GM23338 (cell line): ENCODE data around the gene OR51T1. TPM values are rescaled to one million over a fixed set of nuclear protein-coding genes. Genes with fewer than 3 reads are reported as not detected.

Experiments
- ATAC-seq: fragments of 200-7000 bp; cut with Tn5 transposase; 3 replicates; pipeline ENCODE4 v1.9.1; 2020
- DNase-seq: peaks from one replicate; pipeline ENCODE4 v3.0.0-alpha.2; 2015; ENCODE audit warnings: low spot score
- H2AFZ ChIP-seq: fragments of 200-600 bp; sonication (generic); 2 replicates; pipeline ENCODE4 v1.8.0; 2016; ENCODE audit warnings: antibody characterized with exemption, mild to moderate bottlenecking, moderate library complexity
- H3F3A ChIP-seq: fragments of 200-600 bp; sonication (generic); replicated peaks from 2 replicates; pipeline ENCODE4 v1.8.0; 2017; ENCODE audit warnings: antibody characterized with exemption, mixed run types, low read depth
- H3K27ac ChIP-seq: fragments of 200-600 bp; sonication (generic); 2 replicates; pipeline ENCODE4 v1.6.1; 2016; ENCODE audit warnings: low read depth
- H3K27me3 ChIP-seq: fragments of 200-600 bp; sonication (generic); 2 replicates; pipeline ENCODE4 v1.8.0; 2016; ENCODE audit warnings: mild to moderate bottlenecking, mixed run types, moderate library complexity; ENCODE audit not compliant: insufficient read depth
- H3K36me3 ChIP-seq: fragments of 200-600 bp; sonication (generic); 2 replicates; pipeline ENCODE4 v1.8.0; 2016; ENCODE audit warnings: mild to moderate bottlenecking; ENCODE audit not compliant: insufficient read depth
- H3K4me1 ChIP-seq: fragments of 200-600 bp; sonication (generic); 2 replicates; pipeline ENCODE4 v1.8.0; 2016; ENCODE audit warnings: mild to moderate bottlenecking, moderate library complexity; ENCODE audit not compliant: insufficient read depth
- H3K4me2 ChIP-seq: fragments of 200-600 bp; sonication (generic); 2 replicates; pipeline ENCODE4 v1.7.1; 2017; ENCODE audit warnings: mixed run types
- H3K4me3 ChIP-seq: fragments of 200-600 bp; sonication (generic); 2 replicates; pipeline ENCODE4 v1.6.1; 2016; ENCODE audit warnings: mixed run types
- H3K79me2 ChIP-seq: fragments of 200-600 bp; sonication (generic); replicated peaks from 2 replicates; pipeline ENCODE4 v1.8.0; 2017; ENCODE audit warnings: mild to moderate bottlenecking; ENCODE audit not compliant: insufficient read depth
- H3K9me2 ChIP-seq: fragments of 200-600 bp; sonication (generic); 2 replicates; pipeline ENCODE4 v1.8.0; 2017; ENCODE audit not compliant: insufficient read depth
- H4K20me1 ChIP-seq: fragments of 200-600 bp; sonication (generic); replicated peaks from 2 replicates; pipeline ENCODE4 v1.8.0; 2017; ENCODE audit warnings: mild to moderate bottlenecking; ENCODE audit not compliant: insufficient read depth
- H3K27ac Mint-ChIP-seq: 2 replicates; pipeline ENCODE4 v1.8.0; 2020; ENCODE audit warnings: inconsistent platforms, mild to moderate bottlenecking, moderate library complexity, mixed read lengths
- H3K27me3 Mint-ChIP-seq: 3 replicates; pipeline ENCODE4 v1.8.0; 2022; ENCODE audit warnings: low read depth, mild to moderate bottlenecking, moderate library complexity, mixed read lengths, inconsistent platforms; ENCODE audit not compliant: insufficient read depth, poor library complexity
- H3K36me3 Mint-ChIP-seq: 3 replicates; pipeline ENCODE4 v1.8.0; 2021; ENCODE audit warnings: low read depth, mild to moderate bottlenecking, inconsistent platforms, moderate library complexity, mixed read lengths
- H3K4me1 Mint-ChIP-seq: 3 replicates; pipeline ENCODE4 v1.8.0; 2020; ENCODE audit warnings: mild to moderate bottlenecking, inconsistent platforms, mixed read lengths
- H3K4me3 Mint-ChIP-seq: 3 replicates; pipeline ENCODE4 v1.8.0; 2021; ENCODE audit warnings: moderate library complexity, mild to moderate bottlenecking, inconsistent platforms, mixed read lengths
- H3K9me3 Mint-ChIP-seq: 3 replicates; pipeline ENCODE4 v1.8.0; 2020; ENCODE audit warnings: moderate library complexity, mild to moderate bottlenecking, inconsistent platforms, mixed read lengths
- CREB1 ChIP-seq: fragments of 250-450 bp; sonication (Bioruptor Pico); IDR thresholded peaks from 2 replicates; pipeline ENCODE4 v1.5.0; 2020; ENCODE audit warnings: low read depth, mild to moderate bottlenecking, moderate library complexity
- CTCF ChIP-seq, 2 experiments: fragments of 200-600 bp in 1 of 2; sonication (generic) in 1 of 2; conservative IDR thresholded peaks; 2 replicates each; pipeline versions ENCODE4 v1.5.1 to v1.6.1; 2016 to 2017; ENCODE audit warnings: antibody characterized with exemption in 2 of 2, low read depth in 2 of 2, mild to moderate bottlenecking in 2 of 2, moderate library complexity in 1 of 2
- ETS1 ChIP-seq: IDR thresholded peaks from 2 replicates; pipeline ENCODE4 v1.6.1; 2016; ENCODE audit warnings: antibody characterized with exemption
- EZH2 ChIP-seq: fragments of 200-600 bp; sonication (generic); IDR thresholded peaks from one replicate; pipeline ENCODE4 v1.8.0; 2017; ENCODE audit warnings: antibody characterized with exemption, mild to moderate bottlenecking, low read depth; ENCODE audit not compliant: unreplicated experiment
- EZH2phosphoT487 ChIP-seq: fragments of 200-600 bp; sonication (generic); IDR thresholded peaks from one replicate; pipeline ENCODE4 v1.8.1; 2018; ENCODE audit warnings: antibody characterized with exemption; ENCODE audit not compliant: unreplicated experiment
- JUNB ChIP-seq: IDR thresholded peaks from one replicate; pipeline ENCODE4 v1.6.1; 2016; ENCODE audit warnings: antibody characterized with exemption; ENCODE audit not compliant: unreplicated experiment
- NANOG ChIP-seq: IDR thresholded peaks from 2 replicates; pipeline ENCODE4 v1.6.1; 2016; ENCODE audit warnings: antibody characterized with exemption, borderline replicate concordance
- POLR2AphosphoS5 ChIP-seq: IDR thresholded peaks from 2 replicates; pipeline ENCODE4 v1.6.1; 2016; ENCODE audit warnings: antibody characterized with exemption, low read depth
- REST ChIP-seq: IDR thresholded peaks from one replicate; pipeline ENCODE4 v1.6.1; 2018; ENCODE audit warnings: antibody characterized with exemption; ENCODE audit not compliant: unreplicated experiment
- STAT1 ChIP-seq: IDR thresholded peaks from one replicate; pipeline ENCODE4 v1.6.1; 2016; ENCODE audit warnings: antibody characterized with exemption; ENCODE audit not compliant: unreplicated experiment
- ZNF114 ChIP-seq: fragments of 250-450 bp; sonication (Bioruptor Pico); IDR thresholded peaks from 2 replicates; pipeline ENCODE4 v1.5.0; 2020; ENCODE audit warnings: mild to moderate bottlenecking, moderate library complexity
- ZNF331 ChIP-seq: fragments of 250-450 bp; sonication (Bioruptor Pico); IDR thresholded peaks from 2 replicates; pipeline ENCODE4 v1.5.0; 2020; ENCODE audit warnings: low read depth, mild to moderate bottlenecking, moderate library complexity
- ZNF462 ChIP-seq: fragments of 250-450 bp; sonication (Bioruptor Pico); IDR thresholded peaks from 2 replicates; pipeline ENCODE4 v1.5.0; 2020; ENCODE audit warnings: mild to moderate bottlenecking, moderate library complexity
- polyA plus RNA-seq: library from polyadenylated mRNA; unstranded; fragments of >200 nt; fragmentation: Nextera tagmentation; extraction: Ambion mirVana; gene quantifications from 2 replicates; pipeline ENCODE4 v1.2.1, GENCODE V29; 2016
- total RNA-seq: library from RNA; depleted of rRNA; stranded (reverse); fragments of >200 nt; shearing (Covaris generic); gene quantifications from 2 replicates; pipeline ENCODE4 v1.2.3, GENCODE V29; 2014

The OR51T1 gene
- total and polyA plus RNA-seq, 2 experiments from 2014 or later, result not detected

- no peaks in the 10 kb centered on the region for H3K4me1 Mint-ChIP-seq
- peaks cover 1% of the 10 kb centered on the region for H3K27me3 Mint-ChIP-seq
- H2AFZ ChIP-seq, result no peak within 1 kb of the TSS
- no peaks in the 10 kb centered on the region for H3K4me1 ChIP-seq
- no peaks in the 10 kb centered on the region; the same call in 1 of the 2 replicates for H3K9me2 ChIP-seq
- no peaks in the 10 kb centered on the region for H3K36me3 ChIP-seq
- no peak for TF ChIP-seq STAT1
- TF ChIP-seq CREB1 (CRISPR knock-in tag), result no peak
- TF ChIP-seq ZNF462, result no peak
- TF ChIP-seq NANOG, result no peak
- TF ChIP-seq ZNF331 (CRISPR knock-in tag), result no peak
- TF ChIP-seq POLR2AphosphoS5, result no peak
- no peak for TF ChIP-seq JUNB
- TF ChIP-seq EZH2phosphoT487, result no peak
- TF ChIP-seq ETS1, result no peak
- no peak for TF ChIP-seq REST
- TF ChIP-seq EZH2, result no peak
- no peak for TF ChIP-seq ZNF114 (CRISPR knock-in tag)
- no peak for TF ChIP-seq CTCF (conservative IDR thresholded peaks at IDR 0.05; ENCODE audit: low read depth in 2 of 2)
- H3K79me2 ChIP-seq, result no peaks in the 10 kb centered on the region
- H3K4me3 Mint-ChIP-seq, result no peak within 1 kb of the TSS
- no peaks in the 10 kb centered on the region for H3K27me3 ChIP-seq
- no peaks in the 10 kb centered on the region for H4K20me1 ChIP-seq
- no peaks in the 10 kb centered on the region for H3F3A ChIP-seq
- no peak for ATAC-seq
- DNase-seq, result no peak
- H3K36me3 Mint-ChIP-seq, result no peaks in the 10 kb centered on the region
- no peak within 1 kb of the TSS for H3K4me3 ChIP-seq
- H3K4me2 ChIP-seq, result no peak within 1 kb of the TSS
- H3K27ac Mint-ChIP-seq, result no peak within 1 kb of the TSS
- H3K9me3 Mint-ChIP-seq, result no peaks in the 10 kb centered on the region
- H3K27ac ChIP-seq, result no peak within 1 kb of the TSS
These were observed 42.5 kb downstream of the OR51T1 start, which contains the start of gene OR51G1 for GRCh38 chr11:4924239-4924638. OR51G1 (minus strand) TSS chr11:4924339; CDS start chr11:4924339, 0 bp downstream.
